Neuron (in vitro differentiated cells): ENCODE measurements around the gene NLRP8.
"Not testable (repeated sequence)": the region's sequence is repeated elsewhere in the genome, so short reads cannot be mapped to it uniquely, and the experiment has no call there.

Source experiments
- H2AFZ ChIP-seq: one replicate; pipeline ENCODE4 v1.6.1; 2013; ENCODE audit warnings: low read depth, mild to moderate bottlenecking, inconsistent platforms, low read length, moderate library complexity
- H3K27me3 ChIP-seq: one replicate; pipeline ENCODE4 v1.6.1; 2013; ENCODE audit warnings: low read length; ENCODE audit not compliant: insufficient read depth
- H3K36me3 ChIP-seq: one replicate; pipeline ENCODE4 v1.6.1; 2013; ENCODE audit warnings: low read length; ENCODE audit not compliant: insufficient read depth
- H3K4me1 ChIP-seq: one replicate; pipeline ENCODE4 v1.6.1; 2013; ENCODE audit warnings: low read length; ENCODE audit not compliant: insufficient read depth
- H3K4me3 ChIP-seq: 2 replicates; pipeline ENCODE4 v1.5.1; 2013; ENCODE audit warnings: mild to moderate bottlenecking, low read length, moderate library complexity
- H3K9me3 ChIP-seq: one replicate; pipeline ENCODE4 v1.6.1; 2013; ENCODE audit warnings: low read length

NLRP8 gene

GRCh38 chr19:55993492-55993891 lies 45.9 kb downstream of the NLRP8 start:
- Histone ChIP-seq H3K27me3 (no peaks in the 10 kb centered on the region), H3K4me1 (no peaks in the 10 kb centered on the region), H2AFZ (no peak overlapping the region), H3K36me3 (no peaks in the 10 kb centered on the region), H3K4me3 (no peak overlapping the region), H3K9me3 (no peaks in the 10 kb centered on the region)

GRCh38 chr19:56014765-56015164 lies 67.1 kb downstream of the NLRP8 start:
- Histone ChIP-seq H3K27me3 (no peaks in the 10 kb centered on the region), H3K4me3 (no peak overlapping the region), H3K4me1 (no peaks in the 10 kb centered on the region), H3K9me3 (no peaks in the 10 kb centered on the region), H2AFZ (no peak overlapping the region), H3K36me3 (no peaks in the 10 kb centered on the region)

GRCh38 chr19:56015756-56016155 lies 68.1 kb downstream of the NLRP8 start:
- no peaks in the 10 kb centered on the region for H3K4me1 ChIP-seq
- no peaks in the 10 kb centered on the region for H3K9me3 ChIP-seq

GRCh38 chr19:56019325-56019724 lies 71.7 kb downstream of the NLRP8 start:
- not testable (repeated sequence) for H3K36me3 ChIP-seq, H3K4me3 ChIP-seq, H3K27me3 ChIP-seq, H3K4me1 ChIP-seq, H3K9me3 ChIP-seq, H2AFZ ChIP-seq

More at GRCh38 chr19:56015756-56016155, 68.1 kb downstream of the NLRP8 start:
- no peaks in the 10 kb centered on the region for H3K36me3 ChIP-seq
- H2AFZ ChIP-seq = no peak overlapping the region
- H3K27me3 ChIP-seq = no peaks in the 10 kb centered on the region
- no peak overlapping the region for H3K4me3 ChIP-seq

- H3K36me3 ChIP-seq, H2AFZ ChIP-seq, H3K9me3 ChIP-seq, H3K4me3 ChIP-seq, H3K4me1 ChIP-seq, H3K27me3 ChIP-seq: not testable (repeated sequence)
Observed at GRCh38 chr19:56020355-56020975, 72.8 kb downstream of the NLRP8 start.

GRCh38 chr19:56026769-56027168 lies 79.1 kb downstream of the NLRP8 start:
- Histone ChIP-seq H3K4me3 (no peak overlapping the region), H2AFZ (no peak overlapping the region), H3K36me3 (no peaks in the 10 kb centered on the region), H3K9me3 (no peaks in the 10 kb centered on the region), H3K4me1 (no peaks in the 10 kb centered on the region), H3K27me3 (no peaks in the 10 kb centered on the region)
